Heart right ventricle (tissue), 16 donors: ENCODE measurements around the gene INTS1. TPM values are rescaled to one million over a fixed set of nuclear protein-coding genes. Genes with fewer than 3 reads are reported as not detected.
"Not testable (repeated sequence)": the region's sequence is repeated elsewhere in the genome, so short reads cannot be mapped to it uniquely, and the experiment has no call there.

Experiments
- ATAC-seq, 8 donors: fragments of 200-7000 bp; cut with Tn5 transposase; one replicate each; pipeline ENCODE4 v1.9.1; 2020; ENCODE audit warnings: mild to moderate bottlenecking in 8 of 8, moderate library complexity in 8 of 8, moderate number of reproducible peaks in 1 of 8
- DNase-seq, 2 donors: peaks; one replicate each; pipeline ENCODE4 v3.0.0-alpha.2; 2020
- H3K27ac ChIP-seq, 10 donors: fragments of 200-600 bp; sonication (generic) in 2 of 10; one replicate each; pipeline versions ENCODE4 v1.5.0 to v1.8.0; 2020 to 2022; ENCODE audit warnings: mild to moderate bottlenecking in 3 of 10
- H3K27me3 ChIP-seq, 7 donors: fragments of 200-600 bp; one replicate each; pipeline ENCODE4 v1.8.0; 2021 to 2022; ENCODE audit warnings: mild to moderate bottlenecking in 2 of 7
- H3K36me3 ChIP-seq, 9 donors: fragments of 200-600 bp; sonication (generic) in 1 of 9; one replicate each; pipeline versions ENCODE4 v1.5.0 to v1.8.0; 2020 to 2022; ENCODE audit warnings: mild to moderate bottlenecking in 2 of 9
- H3K4me1 ChIP-seq, 9 donors: fragments of 200-600 bp; sonication (generic) in 1 of 9; one replicate each; pipeline versions ENCODE4 v1.5.0 to v1.8.0; 2020 to 2022; ENCODE audit warnings: mild to moderate bottlenecking in 4 of 9
- H3K4me3 ChIP-seq, 10 donors: fragments of 200-600 bp; sonication (generic) in 2 of 10; one replicate each; pipeline versions ENCODE4 v1.5.0 to v1.8.0; 2020 to 2022; ENCODE audit warnings: mild to moderate bottlenecking in 7 of 10, moderate library complexity in 2 of 10
- H3K9me3 ChIP-seq, 11 donors: fragments of 200-600 bp in 10 of 11; sonication (generic) in 2 of 11; one replicate each; pipeline versions ENCODE4 v1.5.0 to v1.8.0; 2013 to 2022; ENCODE audit warnings: mild to moderate bottlenecking in 2 of 11, control low read depth in 1 of 11, moderate library complexity in 1 of 11
- WGBS, 2 donors: extraction: QIAGEN DNeasy Blood & Tissue Kit; methylation state at CpG; one replicate each; pipeline ENCODE4 v1.1.7; 2013; ENCODE audit warnings: inconsistent platforms in 1 of 2; 5-methylcytosine and 5-hydroxymethylcytosine counted together
- intact Hi-C, 10 donors: fragments of 100-400 bp; cut with DNase I; formaldehyde crosslinking; loops; one replicate each; pipeline versions ENCODE4 v1.11.1 to v1.14.2; 2022
- polyA plus RNA-seq, 2 donors: library from polyadenylated mRNA; stranded (reverse); fragments of 200-250 nt; gene quantifications; one replicate each; pipeline ENCODE4 v1.2.3, GENCODE V29; 2013
- total RNA-seq, 10 donors: library from RNA; stranded (reverse); fragmentation: NEBNext Ultra II Directional in 3 of 10; extraction: Animal tissue kit (Norgen Biotek cat#: 25700) in 3 of 10; gene quantifications; one replicate each; pipeline versions ENCODE4 v1.2.1 to v1.2.4, GENCODE V29; 2021 to 2023
- TF ChIP-seq, protein P1 (sequence below), 9 donors: fragments of 200-600 bp; sonication (generic) in 2 of 9; IDR thresholded peaks; one replicate each; pipeline versions ENCODE4 v1.5.0 to v1.8.0; 2021 to 2022; ENCODE audit warnings: antibody characterized with exemption in 9 of 9, mild to moderate bottlenecking in 5 of 9, moderate library complexity in 1 of 9
- donor health status: Arrhythmogenic right ventricular cardiomyopathy.
- donor health status: ischemic (EF 13 %, LVEDD 7.1; RV severe dilation, severe dysfunction).
- donor health status: healthy with polysubstance abuse.
- donor health status: DM: no; HTN: yes; CAD: no.
- donor health status: DM: no; HTN: no; CAD: no.
- donor health status: ischemic (EF 25% LVEDD 6.9; RV normal size, moderate dysfunction).
- donor health status: ischemic (EF 25% LVEDD 5.7; RV mildly dilated, moderate dysfunction).
- donor health status: healthy.
- donor health status: DM: yes; HTN: yes; CAD: no.
- donor health status: Ischemic cardiomyopathy.
- donor health status: ischemic (EF 35%, LVEDD 5.7; RV mildly dilated, moderate dysfunction).
- donor health status: nonischemic (EF 11% LVEDD 7.7; RV severe dilation, severe dysfunction).
- donor health status: DM: yes; HTN: yes; CAD: no.
- donor health status: PGD.
- donor health status: ischemic (EF 29% LVEDD 5.4; RV normal size, mild dysfunction).
- donor health status: nonischemic (EF 23%, LVEDD 6.1; RV moderate dilation, normal function).

Gene INTS1
- total and polyA plus RNA-seq, 12 donors: 41.5 to 59.4 (median 45.4) TPM

DNA sequence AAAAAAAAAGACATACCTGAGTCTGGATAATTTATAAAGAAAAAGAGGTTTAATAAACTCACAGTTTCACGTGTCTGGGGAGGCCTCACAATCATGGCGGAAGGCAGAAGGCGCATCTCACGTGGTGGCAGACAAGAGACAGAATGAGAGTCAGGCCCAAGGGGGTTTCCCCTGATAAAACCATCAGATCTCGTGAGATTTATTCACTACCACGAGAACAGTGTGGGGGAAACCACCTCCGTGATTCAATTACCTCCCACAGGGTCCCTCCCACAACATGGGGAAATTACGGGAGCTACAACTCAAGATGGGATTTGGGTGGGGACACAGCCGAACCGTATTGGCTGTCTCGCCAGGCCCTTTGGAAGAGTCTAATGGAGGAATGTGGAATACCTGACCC, 17.3 kb upstream of the INTS1 start:
- no peak overlapping the region for H3K4me3 ChIP-seq
- no peak overlapping the region for H3K27ac ChIP-seq
- peaks cover 0 to 13% (median 0%) of the 10 kb centered on the region in 11 donors for H3K9me3 ChIP-seq
- H3K36me3 ChIP-seq: no peaks in the 10 kb centered on the region
- H3K27me3 ChIP-seq: peaks cover 0 to 7% (median 0%) of the 10 kb centered on the region in 7 donors
- intact Hi-C loops: no loop called here
- WGBS, 2 donors: 82 to 88% methylated on average over 11 of the region's 11 CpGs
- ATAC-seq (no peak), DNase-seq (no peak)
- TF ChIP-seq, protein P1, sequence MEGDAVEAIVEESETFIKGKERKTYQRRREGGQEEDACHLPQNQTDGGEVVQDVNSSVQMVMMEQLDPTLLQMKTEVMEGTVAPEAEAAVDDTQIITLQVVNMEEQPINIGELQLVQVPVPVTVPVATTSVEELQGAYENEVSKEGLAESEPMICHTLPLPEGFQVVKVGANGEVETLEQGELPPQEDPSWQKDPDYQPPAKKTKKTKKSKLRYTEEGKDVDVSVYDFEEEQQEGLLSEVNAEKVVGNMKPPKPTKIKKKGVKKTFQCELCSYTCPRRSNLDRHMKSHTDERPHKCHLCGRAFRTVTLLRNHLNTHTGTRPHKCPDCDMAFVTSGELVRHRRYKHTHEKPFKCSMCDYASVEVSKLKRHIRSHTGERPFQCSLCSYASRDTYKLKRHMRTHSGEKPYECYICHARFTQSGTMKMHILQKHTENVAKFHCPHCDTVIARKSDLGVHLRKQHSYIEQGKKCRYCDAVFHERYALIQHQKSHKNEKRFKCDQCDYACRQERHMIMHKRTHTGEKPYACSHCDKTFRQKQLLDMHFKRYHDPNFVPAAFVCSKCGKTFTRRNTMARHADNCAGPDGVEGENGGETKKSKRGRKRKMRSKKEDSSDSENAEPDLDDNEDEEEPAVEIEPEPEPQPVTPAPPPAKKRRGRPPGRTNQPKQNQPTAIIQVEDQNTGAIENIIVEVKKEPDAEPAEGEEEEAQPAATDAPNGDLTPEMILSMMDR (IDR thresholded peaks at IDR 0.05): no peak
- H3K4me1 ChIP-seq: peaks cover 0 to 7% (median 0%) of the 10 kb centered on the region in 9 donors

DNA sequence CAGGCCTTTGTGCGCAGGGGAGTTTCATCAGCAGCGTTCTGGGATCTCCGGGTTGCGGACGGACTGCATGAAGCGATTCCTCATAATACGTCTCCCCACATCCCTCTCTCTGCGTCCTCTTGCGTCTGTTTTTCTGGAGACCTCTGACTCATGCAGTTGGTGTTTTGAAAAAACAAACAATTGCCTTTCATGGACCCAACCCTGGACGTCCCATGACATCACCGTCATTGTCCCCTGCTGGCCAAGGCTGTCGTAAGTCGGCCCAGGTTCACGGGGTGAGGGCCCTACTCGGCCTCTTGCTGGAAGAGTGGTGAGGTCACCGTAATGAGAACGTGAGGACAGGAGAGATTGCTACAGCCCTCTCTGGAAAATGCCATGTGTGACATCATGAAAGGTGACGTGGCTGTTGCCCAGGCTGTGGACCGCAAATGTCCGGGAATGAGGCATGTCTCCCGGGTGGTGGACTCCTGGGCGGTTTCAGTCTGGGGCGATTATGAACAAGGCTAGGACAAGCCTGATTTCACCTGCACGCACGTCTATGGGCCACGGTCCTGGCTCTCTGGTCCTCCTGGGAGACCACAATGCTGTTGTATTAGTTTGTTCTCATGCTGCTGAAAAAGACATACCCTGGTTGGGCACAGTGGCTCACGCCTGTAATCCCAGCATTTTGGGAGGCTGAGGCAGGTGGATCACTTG, 16.5 kb upstream of the INTS1 start:
- H3K4me3 ChIP-seq: no peak overlapping the region
- H3K27ac ChIP-seq: peak overlapping the region in 4 of 10 donors; percentile 51 to 57 (median 54)
- peaks cover 0 to 7% (median 0%) of the 10 kb centered on the region in 9 donors for H3K4me1 ChIP-seq
- intact Hi-C loops: no loop called here
- 72 to 75% methylated on average over 27 of the region's 27 CpGs for WGBS, 2 donors
- TF ChIP-seq, protein P1 (IDR thresholded peaks at IDR 0.05): no peak
- H3K27me3 ChIP-seq: peaks cover 0 to 7% (median 0%) of the 10 kb centered on the region in 7 donors
- no peaks in the 10 kb centered on the region for H3K36me3 ChIP-seq
- peaks cover 0 to 13% (median 0%) of the 10 kb centered on the region in 11 donors for H3K9me3 ChIP-seq
- DNase-seq: no peak
- peak; percentile 21 to 81 (median 68) for ATAC-seq

DNA sequence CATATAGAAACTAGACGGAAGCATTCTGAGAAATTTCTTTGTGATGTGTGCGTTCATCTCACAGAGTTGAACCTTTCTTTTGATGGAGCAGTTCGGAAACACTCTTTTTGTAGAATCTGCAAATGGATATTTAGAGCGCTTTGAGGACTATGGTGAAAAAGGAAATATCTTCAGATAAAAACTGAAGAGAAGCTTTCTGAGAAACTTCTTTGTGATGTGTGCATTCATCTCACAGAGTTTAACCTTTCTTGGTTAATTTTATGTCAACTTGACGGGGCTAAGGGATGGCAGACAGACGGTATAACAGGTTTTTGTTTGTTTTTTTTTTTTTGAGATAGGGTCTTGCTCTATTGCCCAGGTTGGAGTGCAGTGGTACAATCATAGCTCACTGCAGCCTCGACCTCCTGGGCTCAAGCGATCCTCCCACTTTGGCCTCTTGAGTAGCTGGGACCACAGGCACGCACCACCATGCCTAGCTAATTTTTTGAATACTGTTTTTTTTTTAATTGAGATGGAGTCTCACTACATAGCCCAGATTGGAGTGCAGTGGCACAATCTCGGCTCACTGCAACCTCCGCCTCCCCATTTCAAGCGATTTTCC, 15.2 kb upstream of the INTS1 start:
- 93 to 95% methylated on average over 12 of the region's 12 CpGs for WGBS, 2 donors

DNA sequence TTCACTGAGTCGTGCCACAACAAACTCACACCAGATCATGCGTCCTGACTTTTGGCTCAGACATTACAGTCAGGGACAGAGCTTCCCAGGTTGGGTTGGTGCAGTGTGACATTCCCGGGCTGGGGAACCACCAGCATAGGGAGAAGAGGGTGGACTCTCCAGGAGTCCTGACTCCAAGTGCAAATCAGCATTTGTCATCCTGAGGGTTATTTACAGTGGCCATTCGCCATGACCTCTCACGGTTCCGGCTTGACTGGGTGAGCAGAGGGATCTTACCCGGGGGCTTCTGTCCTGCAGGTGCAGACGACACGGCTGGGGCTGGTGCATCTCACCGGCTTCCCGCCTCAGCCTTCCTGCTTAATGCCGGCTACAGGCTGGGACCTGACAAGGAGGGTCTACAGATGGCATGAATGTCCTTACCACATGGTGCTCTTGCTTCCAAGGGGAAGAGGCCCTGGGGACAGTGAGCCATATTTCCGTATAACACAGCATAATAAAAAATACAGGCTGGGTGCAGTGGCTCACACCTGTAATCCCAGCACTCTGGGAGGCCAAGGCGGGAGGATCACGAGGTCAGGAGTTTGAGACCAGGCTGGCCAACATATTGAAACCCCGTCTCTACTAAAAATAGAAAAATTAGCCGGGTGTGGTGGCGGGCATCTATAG, 12.5 kb upstream of the INTS1 start:
- intact Hi-C loops: no loop called here
- DNase-seq: no peak
- 76 to 82% methylated on average over 18 of the region's 18 CpGs for WGBS, 2 donors

More for the DNA sequence above, 15.2 kb upstream of the INTS1 start:
- H3K27me3 ChIP-seq, H3K36me3 ChIP-seq, DNase-seq, intact Hi-C loops, H3K27ac ChIP-seq, ATAC-seq, H3K4me3 ChIP-seq: not testable (repeated sequence)
- Histone ChIP-seq H3K9me3 (peaks cover 0 to 13% (median 0%) of the 10 kb centered on the region in 11 donors), H3K4me1 (peaks cover 0 to 14% (median 5%) of the 10 kb centered on the region in 9 donors)

DNA sequence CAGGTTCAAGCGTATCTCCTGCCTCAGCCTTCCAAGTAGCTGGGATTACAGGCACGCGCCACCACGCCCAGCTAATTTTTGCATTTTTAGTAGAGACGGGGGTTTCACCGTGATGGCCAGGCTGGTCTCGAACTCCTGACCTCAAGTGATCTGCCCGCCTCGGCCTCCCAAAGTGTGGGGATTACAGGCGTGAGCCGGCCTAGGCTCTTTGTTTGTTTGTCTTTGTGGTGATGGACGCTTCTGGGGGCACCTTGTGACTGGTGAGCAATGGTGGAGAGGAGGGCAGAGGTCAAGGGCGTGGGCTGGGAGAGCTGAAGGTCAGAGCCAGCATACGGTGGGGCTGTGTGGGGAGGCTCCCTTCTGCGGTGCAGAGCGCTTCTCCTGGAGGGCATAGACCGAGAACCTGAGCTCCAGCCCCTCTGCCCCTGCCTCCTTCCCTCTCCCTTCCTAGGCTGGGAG, 11.3 kb upstream of the INTS1 start:
- H3K4me1 ChIP-seq: peaks cover 4 to 33% (median 23%) of the 10 kb centered on the region in 9 donors
- H3K27me3 ChIP-seq, H3K36me3 ChIP-seq, H3K4me3 ChIP-seq, H3K27ac ChIP-seq, ATAC-seq, DNase-seq: not testable (repeated sequence)
- intact Hi-C loops: loop anchor here in 1 of 10 donors (2.0 kb wide), 1 partner anchor 17 kb away; no protein-coding TSS in a partner anchor
- 85 to 89% methylated on average over 17 of the region's 17 CpGs for WGBS, 2 donors
- H3K9me3 ChIP-seq: peaks cover 0 to 13% (median 0%) of the 10 kb centered on the region in 11 donors

More for the DNA sequence above, 12.5 kb upstream of the INTS1 start:
- H3K36me3 ChIP-seq: no peaks in the 10 kb centered on the region
- H3K4me1 ChIP-seq: peaks cover 4 to 34% (median 23%) of the 10 kb centered on the region in 9 donors
- H3K4me3 ChIP-seq: no peak overlapping the region
- peaks cover 0 to 13% (median 0%) of the 10 kb centered on the region in 11 donors for H3K9me3 ChIP-seq
- TF ChIP-seq, protein P1 (IDR thresholded peaks at IDR 0.05): no peak
- no peak overlapping the region for H3K27ac ChIP-seq
- ATAC-seq: no peak
- no peaks in the 10 kb centered on the region for H3K27me3 ChIP-seq
